IMR-90 (cell line): Measurements from ENCODE around the gene HEXD. TPM values are rescaled to one million over a fixed set of nuclear protein-coding genes. Genes with fewer than 3 reads are reported as not detected.

Source experiments
- ATAC-seq: fragments of 200-7000 bp; cut with Tn5 transposase; 2 replicates; pipeline ENCODE4 v1.9.1; 2020; ENCODE audit warnings: low read depth, mild to moderate bottlenecking, moderate library complexity
- BruUV-seq: library from RNA; stranded (reverse); fragments of 400-500 nt; replicated peaks from 2 replicates; lab custom pipeline; 2021; lab: Mats Ljungman, UMichigan
- CTCF ChIA-PET: fragments of 300-600 bp; formaldehyde crosslinking; extraction: SDS; loops from one replicate; lab custom pipeline; 2021; ENCODE audit warnings: antibody characterized with exemption; lab: Yijun Ruan, JAX
- POLR2A ChIA-PET: fragments of 300-600 bp; sonication (Branson Sonifier 250); formaldehyde crosslinking; loops from one replicate; lab custom pipeline; 2022; ENCODE audit warnings: antibody characterized with exemption; ENCODE audit not compliant: unreplicated experiment; lab: Charles Lee
- DNase-seq: peaks from one replicate; pipeline ENCODE4 v3.0.0; 2013
- H2AFZ ChIP-seq: replicated peaks from 2 replicates; pipeline ENCODE3; 2013; ENCODE audit warnings: low read length, mild to moderate bottlenecking; ENCODE audit not compliant: poor library complexity
- H2AK5ac ChIP-seq: 2 replicates; pipeline ENCODE4 v1.6.1; 2013; ENCODE audit warnings: low read depth, low read length, inconsistent platforms
- H2AK9ac ChIP-seq: replicated peaks from 2 replicates; pipeline ENCODE3; 2013; ENCODE audit warnings: mild to moderate bottlenecking, low read depth, low read length, moderate library complexity; ENCODE audit not compliant: poor library complexity
- H2BK120ac ChIP-seq: 2 replicates; pipeline ENCODE4 v1.6.1; 2013; ENCODE audit warnings: low read depth, low read length, inconsistent platforms
- H2BK15ac ChIP-seq: 3 replicates; pipeline ENCODE4 v1.6.1; 2013; ENCODE audit warnings: low read depth, low read length, inconsistent platforms
- H2BK20ac ChIP-seq: 2 replicates; pipeline ENCODE4 v1.6.1; 2013; ENCODE audit warnings: low read depth, mild to moderate bottlenecking, inconsistent platforms, low read length, moderate library complexity
- H2BK5ac ChIP-seq: 2 replicates; pipeline ENCODE4 v1.6.1; 2013; ENCODE audit warnings: mild to moderate bottlenecking, low read depth, low read length, inconsistent platforms; ENCODE audit not compliant: poor library complexity, severe bottlenecking
- H3K14ac ChIP-seq: replicated peaks from 2 replicates; pipeline ENCODE4 v1.6.1; 2013; ENCODE audit warnings: low read depth, low read length, inconsistent platforms
- H3K18ac ChIP-seq: 2 replicates; pipeline ENCODE4 v1.6.1; 2013; ENCODE audit warnings: low read depth, low read length, control low read depth
- H3K23ac ChIP-seq: 2 replicates; pipeline ENCODE4 v1.6.1; 2013; ENCODE audit warnings: low read depth, low read length, inconsistent platforms
- H3K27ac ChIP-seq: 2 replicates; pipeline ENCODE4 v1.5.1; 2013; ENCODE audit warnings: mild to moderate bottlenecking, control low read depth, low read length; ENCODE audit not compliant: insufficient read depth
- H3K27me3 ChIP-seq: 2 replicates; pipeline ENCODE4 v1.6.1; 2013; ENCODE audit warnings: low read length; ENCODE audit not compliant: control insufficient read depth, insufficient read depth
- H3K36me3 ChIP-seq: 2 replicates; pipeline ENCODE4 v1.6.1; 2013; ENCODE audit warnings: low read length, mixed read lengths; ENCODE audit not compliant: control insufficient read depth, insufficient read depth
- H3K4ac ChIP-seq: 2 replicates; pipeline ENCODE4 v1.6.1; 2013; ENCODE audit warnings: low read depth, low read length, inconsistent platforms
- H3K4me1 ChIP-seq: 2 replicates; pipeline ENCODE4 v1.6.1; 2013; ENCODE audit warnings: low read length, mixed read lengths; ENCODE audit not compliant: control insufficient read depth, insufficient read depth
- H3K4me2 ChIP-seq: 2 replicates; pipeline ENCODE4 v1.6.1; 2013; ENCODE audit warnings: low read depth, mild to moderate bottlenecking, control low read depth, low read length, moderate library complexity
- H3K4me3 ChIP-seq: 2 replicates; pipeline ENCODE4 v1.5.1; 2013; ENCODE audit warnings: low read depth, mild to moderate bottlenecking, control low read depth, low read length, moderate library complexity; ENCODE audit not compliant: insufficient read depth
- H3K56ac ChIP-seq: 2 replicates; pipeline ENCODE4 v1.6.1; 2013; ENCODE audit warnings: low read length, inconsistent platforms; ENCODE audit not compliant: insufficient read depth; ENCODE audit errors: extremely low read depth
- H3K79me1 ChIP-seq, 2 experiments: 2 replicates each; pipeline ENCODE4 v1.6.1; 2013; ENCODE audit warnings: low read length in 2 of 2, inconsistent platforms in 1 of 2, low read depth in 1 of 2
- H3K9ac ChIP-seq: 2 replicates; pipeline ENCODE4 v1.6.1; 2013; ENCODE audit warnings: low read depth, low read length, control low read depth
- H3K9me1 ChIP-seq: 2 replicates; pipeline ENCODE4 v1.6.1; 2013; ENCODE audit warnings: low read length, inconsistent platforms; ENCODE audit not compliant: insufficient read depth
- H3K9me3 ChIP-seq: 2 replicates; pipeline ENCODE4 v1.6.1; 2013; ENCODE audit warnings: low read length; ENCODE audit not compliant: control insufficient read depth, insufficient read depth
- H4K20me1 ChIP-seq: 2 replicates; pipeline ENCODE4 v1.6.1; 2013; ENCODE audit warnings: low read length, inconsistent platforms; ENCODE audit not compliant: insufficient read depth
- H4K5ac ChIP-seq: 2 replicates; pipeline ENCODE4 v1.6.1; 2013; ENCODE audit warnings: mild to moderate bottlenecking, low read depth, low read length, control low read depth
- H4K8ac ChIP-seq, 2 experiments: 2 replicates each; pipeline ENCODE4 v1.6.1; 2013; ENCODE audit warnings: low read depth in 2 of 2, low read length in 2 of 2, control low read depth in 1 of 2, inconsistent platforms in 1 of 2
- H4K91ac ChIP-seq: 2 replicates; pipeline ENCODE4 v1.6.1; 2013; ENCODE audit warnings: low read depth, low read length, inconsistent platforms; ENCODE audit not compliant: insufficient read depth
- BHLHE40 ChIP-seq: fragments of 150-350 bp; IDR thresholded peaks from 2 replicates; pipeline ENCODE4 v1.6.1; 2016; ENCODE audit warnings: mild to moderate bottlenecking, low read depth, low read length
- CHD1 ChIP-seq: IDR thresholded peaks from 2 replicates; pipeline ENCODE4 v1.6.1; 2012; ENCODE audit warnings: low read depth, low read length, improper control_type of control experiment
- ELK1 ChIP-seq: fragments of 150-350 bp; IDR thresholded peaks from 2 replicates; pipeline ENCODE4 v1.6.1; 2016; ENCODE audit warnings: low read depth, mild to moderate bottlenecking, low read length, moderate library complexity, borderline replicate concordance
- MAZ ChIP-seq: IDR thresholded peaks from 2 replicates; pipeline ENCODE4 v1.6.1; 2012; ENCODE audit warnings: low read depth, mild to moderate bottlenecking, low read length, improper control_type of control experiment, moderate library complexity, borderline replicate concordance
- NFE2L2 ChIP-seq: fragments of 150-350 bp; IDR thresholded peaks from 2 replicates; pipeline ENCODE4 v1.6.1; 2016; ENCODE audit warnings: low read depth, mild to moderate bottlenecking, low read length
- POLR2A ChIP-seq: IDR thresholded peaks from 2 replicates; pipeline ENCODE4 v1.6.1; 2012; ENCODE audit warnings: mild to moderate bottlenecking, low read depth, low read length
- SMC3 ChIP-seq: fragments of 150-350 bp; IDR thresholded peaks from 2 replicates; pipeline ENCODE4 v1.6.1; 2016; ENCODE audit warnings: low read depth, mild to moderate bottlenecking, antibody characterized with exemption, low read length, moderate library complexity
- WGBS, 2 experiments: methylation state at CpG; one replicate each; pipeline versions ENCODE4 v1.1.5 to v1.1.7; 2013; ENCODE audit warnings: missing lambda C conversion rate in 2 of 2; ENCODE audit not compliant: insufficient read length in 1 of 2; ENCODE audit errors: extremely low coverage in 2 of 2; 5-methylcytosine and 5-hydroxymethylcytosine counted together
- dilution Hi-C: fragments of 300-500 bp; cut with HindIII; formaldehyde crosslinking; loops from one replicate; pipeline ENCODE4 v1.14.3; 2018; ENCODE audit warnings: low sequenced_read_pairs; ENCODE audit not compliant: unreplicated experiment
- in situ Hi-C: fragments of 300-500 bp; cut with MboI; formaldehyde crosslinking; loops from 3 replicates; pipeline ENCODE4 v1.14.3; 2019; ENCODE audit warnings: low sequenced_read_pairs, inconsistent platforms, mixed read lengths
- intact Hi-C: fragments of 100-400 bp; cut with micrococcal nuclease; formaldehyde crosslinking; loops from 2 replicates; pipeline ENCODE4 v1.10.0; 2022
- polyA plus RNA-seq, 3 experiments: library from polyadenylated mRNA; depleted of rRNA; stranded (reverse); fragments of >200 nt; gene quantifications; 2 replicates each; pipeline ENCODE4 v1.2.3, GENCODE V29; 2012; ENCODE audit warnings: low replicate concordance in 1 of 3
- total RNA-seq: library from RNA; depleted of rRNA; stranded (reverse); fragments of >200 nt; gene quantifications from 2 replicates; pipeline ENCODE4 v1.2.3, GENCODE V29; 2012

Gene HEXD
- total and polyA plus RNA-seq, 2 of the 4 experiments (the other 2 are of a cell fraction) = 3.8 to 9.5 TPM

- ATAC-seq = no peak
- H3K4me2 ChIP-seq = no peak overlapping the region
- no peaks in the 10 kb centered on the region for H3K27me3 ChIP-seq
- no peak overlapping the region for H3K18ac ChIP-seq
- no peaks in the 10 kb centered on the region for H3K9me3 ChIP-seq
- no peak overlapping the region for H2AK9ac ChIP-seq
- H2BK5ac ChIP-seq = no peak overlapping the region
- intact Hi-C loops (no loop called here), dilution Hi-C loops (no loop called here), in situ Hi-C loops (no loop called here)
- ChIA-PET CTCF (no interaction called here), POLR2A (no interaction called here)
- no peak overlapping the region for H3K4ac ChIP-seq
- DNase-seq = no peak
- H3K79me1 ChIP-seq = peaks cover 0 to 21% of the 10 kb centered on the region in 2 experiments; a peak in 2 of 4 replicates
- H3K36me3 ChIP-seq = peaks cover 2% of the 10 kb centered on the region; the same call in 1 of the 2 replicates
- H3K14ac ChIP-seq = no peak overlapping the region
- H4K91ac ChIP-seq = no peak overlapping the region
- TF ChIP-seq POLR2A = no peak
- TF ChIP-seq CHD1 = no peak
- no peak for TF ChIP-seq MAZ
- TF ChIP-seq SMC3 = no peak
- no peak for TF ChIP-seq ELK1
- no peak for TF ChIP-seq BHLHE40
- TF ChIP-seq NFE2L2 = no peak
- no peak overlapping the region for H2AK5ac ChIP-seq
- H4K8ac ChIP-seq = no peak overlapping the region
- H2BK20ac ChIP-seq = no peak overlapping the region
- no peak overlapping the region for H3K4me3 ChIP-seq
- 0 out of 2 replicates have a peak, but pooled peaks cover 4% of the 10 kb centered on the region for H3K9me1 ChIP-seq
- no peak overlapping the region for H3K56ac ChIP-seq
- WGBS, 2 experiments = no CpG with 5 or more reads among the region's 4 CpGs
- H3K27ac ChIP-seq = no peak overlapping the region
- no peak overlapping the region for H3K23ac ChIP-seq
- no peak overlapping the region for H3K9ac ChIP-seq
- no TSS peak for BruUV-seq
- no peak overlapping the region for H2AFZ ChIP-seq
- no peak overlapping the region for H4K5ac ChIP-seq
- no peaks in the 10 kb centered on the region for H3K4me1 ChIP-seq
- H2BK120ac ChIP-seq = no peak overlapping the region
- H2BK15ac ChIP-seq = no peak overlapping the region
- peaks cover 25% of the 10 kb centered on the region for H4K20me1 ChIP-seq
Measured at GRCh38 chr17:82416264-82416663, 1.9 kb upstream of the HEXD start.
